Kidney capillary endothelial cell (primary cell): Measurements from ENCODE around the gene PDS5A.
"Not testable (repeated sequence)": the region's sequence is repeated elsewhere in the genome, so short reads cannot be mapped to it uniquely, and the experiment has no call there.

Source experiments
- DNase-seq: peaks from one replicate; pipeline ENCODE4 v3.0.0-alpha.2; 2018; ENCODE audit warnings: low spot score

Gene PDS5A

DNA sequence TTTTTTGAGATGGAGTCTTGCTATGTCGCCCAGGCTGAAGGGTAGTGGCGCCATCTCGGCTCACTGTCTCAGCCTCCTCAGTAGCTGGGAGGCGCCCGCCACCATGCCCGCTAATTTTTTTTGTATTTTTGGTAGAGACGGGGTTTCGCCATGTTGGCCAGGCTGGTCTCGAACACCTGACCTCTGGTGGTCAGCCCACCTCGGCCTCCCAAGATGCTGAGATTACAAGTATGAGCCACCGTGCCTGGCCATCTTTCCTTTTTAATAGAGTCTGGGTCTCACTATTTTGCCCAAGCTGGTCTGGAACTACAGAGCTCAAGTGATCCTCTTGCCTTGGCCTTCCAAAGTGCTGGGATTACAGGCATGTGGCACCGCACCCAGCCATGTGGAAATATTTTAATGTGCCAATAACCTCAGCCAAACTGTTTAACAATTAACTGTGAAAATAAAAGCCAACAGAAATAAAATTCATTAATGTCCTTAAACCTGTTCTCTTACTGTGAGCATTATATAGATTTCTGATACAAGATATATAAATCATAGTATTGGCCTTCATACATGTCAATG, 16.3 kb downstream of the PDS5A start:
- no peak for DNase-seq

DNA sequence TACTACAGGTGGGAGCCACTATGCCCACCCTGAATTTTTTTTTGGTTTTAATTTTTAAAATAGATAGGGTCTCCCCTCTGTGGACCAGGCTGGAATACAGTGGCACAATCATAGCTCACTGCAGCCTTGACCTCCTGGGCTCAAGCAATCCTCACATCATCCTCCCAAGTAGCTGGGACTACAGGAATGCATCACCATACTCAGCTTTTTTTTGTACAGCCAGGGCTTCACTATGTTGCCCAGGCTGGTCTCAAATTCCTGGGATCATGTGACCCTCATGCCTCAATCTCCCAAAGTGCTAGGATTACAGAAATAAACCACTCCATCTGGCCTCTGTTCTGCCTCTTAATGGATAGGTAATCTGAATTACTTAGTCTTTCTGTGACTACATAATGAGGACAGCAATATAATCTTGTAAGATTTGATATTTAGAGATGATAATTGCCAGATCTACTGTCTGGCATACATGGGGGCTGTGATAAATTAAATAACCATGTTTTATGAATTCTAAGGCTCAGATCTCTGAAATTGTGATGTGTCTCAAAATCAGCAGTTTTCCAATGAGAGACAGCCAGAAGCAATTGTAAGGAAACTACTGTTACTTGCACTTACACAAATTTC, 26.7 kb downstream of the PDS5A start:
- DNase-seq, result no peak

DNA sequence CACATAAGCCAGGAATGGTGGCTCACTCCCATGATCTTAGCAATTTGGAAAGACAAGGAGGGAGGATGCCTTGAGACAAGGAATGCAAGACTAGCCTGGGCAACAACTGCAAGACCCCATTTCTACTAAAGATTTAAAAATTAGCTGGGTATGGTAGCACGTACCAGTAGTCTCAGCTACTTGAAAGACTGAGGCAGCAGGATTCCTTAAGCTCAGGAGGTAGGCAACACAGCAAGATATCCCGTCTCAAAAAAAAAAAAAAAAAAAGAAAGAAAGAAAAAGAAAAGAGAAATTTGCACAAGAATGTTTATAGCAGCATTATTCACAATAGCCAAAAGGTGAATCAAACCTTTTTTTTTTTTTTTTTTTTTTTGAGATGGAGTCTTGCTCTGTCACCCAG, 29.7 kb downstream of the PDS5A start:
- DNase-seq, result no peak

DNA sequence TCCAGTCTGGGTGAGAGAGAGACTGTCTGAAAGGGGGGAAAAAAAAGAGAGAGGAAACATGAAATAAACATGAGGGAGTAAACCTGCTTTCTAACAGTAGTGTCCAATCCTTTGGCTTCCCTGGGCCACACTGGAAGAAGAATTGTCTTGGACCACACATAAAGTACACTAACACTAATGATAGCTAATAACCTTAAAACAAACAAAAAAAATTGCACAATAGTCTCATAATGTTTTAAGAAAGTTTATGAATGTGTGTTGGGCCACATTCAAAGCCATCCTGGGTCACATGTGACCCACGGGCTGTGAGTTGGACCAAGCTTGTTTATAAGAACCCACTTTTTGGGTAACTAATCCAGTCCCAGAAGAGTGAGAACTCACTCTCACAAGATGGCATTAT, 30.3 kb downstream of the PDS5A start:
- no peak for DNase-seq

DNA sequence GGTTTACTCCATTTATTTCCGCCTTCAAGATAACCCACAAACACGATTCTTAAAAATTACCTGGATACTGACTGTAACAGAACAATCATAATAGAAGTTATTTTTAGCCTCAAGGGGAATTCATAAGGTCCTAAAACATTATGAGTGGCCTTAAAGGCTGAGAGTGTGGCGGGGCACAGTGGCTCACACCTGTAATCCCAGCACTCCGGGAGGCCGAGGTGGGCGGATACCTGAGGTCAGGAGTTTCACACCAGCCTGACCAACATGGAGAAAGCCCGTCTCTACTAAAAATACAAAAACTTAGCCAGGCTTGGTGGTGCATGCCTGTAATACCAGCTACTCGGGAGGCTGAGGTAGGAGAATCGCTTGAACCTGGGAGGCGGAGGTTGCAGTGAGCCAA, 33.5 kb downstream of the PDS5A start:
- not testable (repeated sequence) for DNase-seq

DNA sequence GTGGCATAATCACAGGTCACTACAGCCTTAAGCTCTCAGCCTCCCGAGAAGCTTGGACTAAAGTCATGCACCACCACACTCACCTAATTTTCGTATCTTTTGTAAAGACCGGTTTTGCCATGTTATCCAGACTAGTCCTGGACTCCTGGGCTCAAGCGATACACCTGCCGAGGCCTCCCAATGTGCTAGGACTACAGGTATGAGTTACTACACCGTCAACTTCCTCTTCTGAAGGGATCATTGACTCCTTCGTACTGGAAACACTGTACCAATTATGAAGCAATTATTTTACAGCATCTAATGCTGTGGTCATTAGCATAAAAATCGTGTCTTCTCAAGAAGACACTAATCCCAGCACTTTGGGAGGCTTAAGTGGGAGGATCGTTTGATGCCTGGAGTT, 35.2 kb downstream of the PDS5A start:
- no peak for DNase-seq

DNA sequence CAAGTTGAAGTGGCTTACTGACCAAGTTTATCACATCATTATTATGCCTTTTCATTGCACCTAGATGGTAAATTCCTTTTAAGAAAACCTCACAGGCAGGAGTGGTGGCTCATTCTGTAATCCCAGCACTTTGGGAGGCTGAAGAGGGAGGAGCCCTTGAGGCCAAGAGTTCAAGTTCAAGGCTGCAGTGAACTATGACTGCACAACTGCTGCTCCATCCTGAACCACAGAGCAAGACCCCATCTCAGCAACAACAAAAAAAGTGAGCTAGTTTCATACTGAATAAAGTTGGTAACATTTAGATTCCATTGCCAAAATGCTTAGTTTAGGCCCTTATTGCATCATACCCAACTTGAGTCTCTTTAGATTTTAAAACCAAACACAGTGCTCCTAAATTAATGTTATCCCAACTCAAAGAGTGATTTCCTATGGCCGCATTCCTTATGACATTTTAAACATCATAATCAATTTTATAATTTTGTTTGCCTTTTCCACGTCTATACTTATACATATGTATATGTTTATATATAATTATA, 36.0 kb downstream of the PDS5A start:
- DNase-seq, result no peak

DNA sequence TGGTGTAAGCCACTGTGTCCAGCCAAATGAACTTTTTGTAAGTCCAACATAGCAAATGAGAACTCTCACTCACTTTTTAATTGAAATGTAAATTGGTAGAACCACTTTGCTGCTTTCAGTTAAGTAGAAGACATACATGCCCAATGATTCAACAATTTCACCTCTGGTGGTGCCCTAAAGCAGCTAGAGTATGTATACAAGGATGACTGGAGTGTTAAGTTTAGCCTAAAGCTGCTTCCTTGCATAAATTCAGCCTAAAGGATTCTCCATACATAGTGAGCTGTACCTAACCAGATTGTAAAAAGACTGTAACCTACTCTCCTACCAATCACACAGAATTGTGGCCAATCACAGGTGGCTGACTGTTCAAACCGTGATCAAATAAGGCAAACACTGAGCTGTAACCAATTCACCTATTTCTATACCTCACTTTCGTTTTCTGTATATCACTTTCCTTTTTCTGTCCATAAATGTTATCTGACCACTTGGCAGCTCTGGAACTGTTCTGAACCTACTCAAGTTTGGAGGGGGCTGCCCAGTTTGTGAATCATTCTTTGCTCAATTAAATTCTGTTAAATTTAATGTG, 39.9 kb downstream of the PDS5A start:
- DNase-seq, result no peak

DNA sequence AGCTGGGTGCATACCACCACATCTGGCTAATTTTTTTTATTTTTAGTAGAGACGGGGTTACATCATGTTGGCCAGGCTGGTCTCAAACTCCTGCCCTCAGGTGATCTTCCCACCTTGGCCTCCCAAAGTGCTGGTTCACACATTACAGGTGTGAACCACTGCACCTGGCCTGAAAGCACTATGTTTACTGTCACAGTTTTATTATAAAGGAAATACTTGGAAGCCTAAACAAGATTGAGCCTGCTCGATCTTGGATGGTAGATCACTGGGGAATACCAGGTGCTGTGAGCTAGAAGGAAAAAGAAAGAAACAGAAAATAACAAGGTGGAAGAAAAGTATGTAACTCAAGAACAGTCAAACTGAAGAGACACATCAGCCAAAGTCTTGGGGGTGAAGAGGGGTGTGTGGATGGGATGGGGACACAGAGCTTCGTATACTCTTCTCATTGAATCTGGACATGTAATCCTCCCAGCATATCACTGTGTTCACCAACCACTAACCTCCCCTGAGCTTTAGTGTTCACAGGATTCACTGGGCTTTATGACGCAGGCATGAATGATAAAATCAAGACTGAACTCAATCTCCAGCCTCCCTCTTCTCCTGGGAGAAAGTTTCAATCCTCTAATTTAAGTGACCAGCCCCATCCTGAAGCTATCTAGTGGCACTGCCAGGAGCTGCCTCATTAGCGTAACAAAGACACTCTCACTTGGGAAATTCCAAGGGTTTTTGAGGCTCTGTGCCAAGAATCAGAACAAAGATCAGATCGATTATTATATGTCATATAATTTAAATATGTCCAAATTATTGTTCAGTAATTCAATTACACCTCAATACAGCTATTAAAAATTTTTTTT, 40.9 kb downstream of the PDS5A start:
- DNase-seq, result no peak

DNA sequence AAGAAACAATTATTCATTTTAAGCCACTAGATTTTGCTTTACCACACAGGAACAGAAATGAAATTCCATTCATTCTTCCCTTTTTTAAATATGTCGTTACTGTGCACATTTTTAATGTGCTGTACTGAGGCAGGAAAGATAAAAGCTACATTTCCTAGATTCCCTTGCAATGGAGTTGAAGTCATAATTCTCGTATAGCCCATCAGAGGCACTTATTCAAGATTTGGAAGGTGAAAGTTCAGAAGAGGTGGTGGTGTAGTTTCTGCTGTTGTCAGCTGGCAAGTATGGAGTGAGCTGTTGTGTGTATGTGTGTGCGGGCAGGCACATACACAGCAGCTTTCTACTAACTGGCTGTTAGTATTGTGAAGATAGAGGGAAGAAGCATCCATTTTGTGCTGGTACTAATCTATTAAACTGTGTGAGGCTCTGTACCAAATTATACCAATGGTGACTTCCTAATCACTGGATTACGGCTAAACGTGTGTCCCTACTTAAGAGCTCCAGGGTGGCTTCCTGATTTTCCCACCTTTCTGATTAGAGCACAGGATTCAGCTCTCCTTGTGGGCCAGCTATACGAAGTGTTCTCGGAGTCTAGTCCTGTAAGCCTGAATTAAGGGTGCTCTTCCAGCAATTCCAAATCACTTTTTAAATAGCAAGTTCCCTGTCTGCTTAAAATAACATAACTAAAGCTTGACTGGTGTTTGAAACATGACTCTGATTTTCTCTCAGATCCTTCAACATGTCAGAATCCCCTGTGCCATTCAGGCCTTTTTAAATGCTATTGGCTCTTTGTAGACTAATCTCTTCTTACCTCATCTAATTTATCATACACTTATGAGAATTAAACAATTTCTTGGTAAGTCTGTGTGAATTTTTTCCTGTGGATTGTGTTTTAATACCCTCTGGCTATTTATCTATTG, 43.8 kb downstream of the PDS5A start:
- no peak for DNase-seq

DNA sequence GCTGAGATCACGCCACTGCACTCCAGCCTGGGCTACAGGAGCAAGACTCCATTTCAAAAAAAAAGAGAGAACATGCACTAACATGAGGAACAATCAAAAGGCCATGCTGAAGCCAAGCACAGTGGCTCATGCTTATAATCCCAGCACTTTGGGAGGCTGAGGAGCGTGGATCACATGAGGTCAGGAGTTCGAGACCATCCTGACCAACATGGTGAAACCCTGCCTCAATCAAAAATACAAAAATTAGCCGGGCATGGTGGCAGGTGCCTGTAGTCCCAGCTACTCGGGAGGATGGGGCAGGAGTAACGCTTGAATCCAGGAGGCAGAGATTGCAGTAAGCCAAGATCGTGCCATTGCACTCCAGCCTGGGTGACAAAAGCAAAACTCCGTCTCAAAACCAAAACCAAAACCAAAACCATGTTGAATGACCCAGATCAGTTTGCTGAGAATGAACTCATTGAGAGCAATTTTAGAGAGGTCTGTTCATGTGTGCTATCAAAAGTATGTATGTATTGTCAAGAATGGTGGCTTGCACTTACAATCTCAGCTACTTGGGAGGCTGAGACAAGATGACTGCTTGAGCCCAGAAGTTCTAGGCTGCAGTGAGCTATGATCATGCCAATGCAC, 44.8 kb downstream of the PDS5A start:
- no peak for DNase-seq

DNA sequence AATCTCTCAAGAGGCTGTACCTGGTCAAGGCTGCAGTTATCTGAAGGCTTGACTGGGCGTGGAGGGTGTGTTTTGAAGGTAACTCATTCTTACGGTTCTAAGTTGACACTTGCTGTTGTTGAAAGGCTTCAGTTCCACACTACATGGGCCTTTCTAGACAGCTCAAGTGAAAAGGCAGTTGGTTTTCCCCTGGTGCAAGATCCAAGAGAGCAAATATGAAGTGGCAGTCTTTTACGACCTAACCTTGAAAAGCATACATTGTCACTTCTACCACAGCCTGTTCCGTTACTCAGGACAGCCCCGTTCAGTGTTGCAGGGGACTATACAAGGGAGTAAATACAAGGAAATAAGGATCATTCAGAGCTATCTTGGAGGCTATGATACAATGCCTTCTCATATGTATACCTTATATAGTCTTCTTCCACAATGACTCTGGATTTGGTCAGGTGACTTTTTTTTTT, 46.2 kb downstream of the PDS5A start:
- no peak for DNase-seq

DNA sequence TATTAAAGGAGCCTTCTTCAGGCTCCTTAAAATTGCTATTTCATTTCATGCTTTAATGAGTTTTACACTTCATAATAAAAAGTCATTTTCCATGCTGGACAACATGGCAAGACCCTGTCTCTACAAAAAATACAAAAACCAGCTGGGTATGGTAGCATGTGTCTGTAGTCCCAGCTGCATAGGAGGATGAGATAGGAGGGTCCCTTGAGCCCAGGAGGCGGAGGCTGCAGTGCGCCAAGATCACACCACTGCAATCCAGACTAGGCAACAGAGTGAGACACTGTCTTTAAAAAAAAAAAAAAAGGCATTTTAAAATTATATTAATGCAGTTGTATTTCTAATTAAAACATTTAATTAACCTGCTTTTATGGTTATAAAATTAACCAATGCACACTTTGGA, 49.2 kb downstream of the PDS5A start:
- no peak for DNase-seq

DNA sequence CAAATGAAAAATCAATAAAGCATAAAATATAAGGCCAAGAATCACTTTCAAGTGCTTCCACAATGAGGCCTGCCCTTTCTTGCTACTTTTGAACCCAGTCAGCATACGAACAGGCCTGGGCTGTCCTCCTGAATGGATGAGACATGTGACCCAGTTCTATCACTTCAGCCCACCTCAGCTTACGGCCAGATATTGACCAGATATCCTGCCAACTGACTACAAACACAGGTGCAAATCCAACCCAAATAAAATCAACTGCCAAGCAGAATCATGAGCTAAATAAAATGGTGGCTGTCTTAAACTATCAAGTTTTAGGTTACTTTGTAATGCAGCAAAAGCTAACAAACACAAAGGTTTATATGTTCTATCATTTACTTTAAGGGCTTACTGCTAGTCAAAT, 53.7 kb downstream of the PDS5A start:
- no peak for DNase-seq

DNA sequence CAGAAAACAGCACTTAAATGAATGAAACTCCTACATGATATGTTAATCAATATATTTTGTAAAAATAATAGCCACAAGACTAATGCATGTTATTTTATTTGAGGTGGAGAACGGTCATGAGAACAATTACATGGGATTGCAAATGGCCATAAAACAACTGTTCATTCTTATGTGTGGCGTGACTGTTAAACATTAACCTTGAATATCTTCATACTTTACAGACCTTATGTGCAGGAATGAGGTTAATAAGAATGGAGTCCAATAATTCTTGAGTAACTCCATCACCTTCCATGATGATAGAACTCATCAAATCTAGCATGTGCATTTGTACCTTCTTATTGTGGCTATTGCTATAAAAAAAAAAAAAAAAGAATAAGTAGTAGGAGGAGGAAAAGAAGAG, 55.3 kb downstream of the PDS5A start:
- no peak for DNase-seq

DNA sequence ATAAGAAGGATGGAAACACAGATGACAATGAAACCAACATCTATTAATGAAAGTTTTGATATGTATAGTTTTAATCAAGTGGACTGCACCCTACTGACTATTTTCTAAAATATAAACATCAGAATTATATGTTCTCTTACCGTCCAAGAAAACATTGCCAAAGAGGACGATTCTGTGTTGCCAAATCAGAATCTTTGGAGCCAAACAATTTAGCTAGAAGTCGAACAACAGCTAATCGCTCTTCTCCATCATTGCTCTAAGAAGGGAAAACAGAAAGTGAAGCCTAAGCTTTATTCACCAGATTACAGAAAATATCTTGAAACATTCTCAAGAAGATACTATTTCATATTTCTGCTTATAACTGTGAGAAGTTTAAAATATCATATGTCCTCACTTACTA, 64.2 kb downstream of the PDS5A start:
- no peak for DNase-seq

DNA sequence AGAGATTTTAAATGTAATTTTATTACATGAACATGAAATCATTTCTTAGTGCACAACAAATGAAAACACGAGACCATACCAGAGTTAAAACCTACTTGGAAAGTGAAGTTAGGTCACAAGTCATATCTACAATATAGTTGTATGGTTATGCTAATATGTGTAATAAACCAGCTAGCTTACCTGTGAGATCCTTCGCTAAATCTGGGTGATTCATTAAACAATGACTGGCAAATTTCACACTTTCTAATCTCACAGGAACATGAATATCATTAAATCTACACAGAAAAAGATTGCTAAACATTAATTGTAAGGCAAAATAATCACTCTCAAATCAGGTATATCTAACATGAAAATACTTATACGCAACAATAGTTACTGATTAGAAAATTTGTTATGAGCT, 67.6 kb downstream of the PDS5A start:
- no peak for DNase-seq

DNA sequence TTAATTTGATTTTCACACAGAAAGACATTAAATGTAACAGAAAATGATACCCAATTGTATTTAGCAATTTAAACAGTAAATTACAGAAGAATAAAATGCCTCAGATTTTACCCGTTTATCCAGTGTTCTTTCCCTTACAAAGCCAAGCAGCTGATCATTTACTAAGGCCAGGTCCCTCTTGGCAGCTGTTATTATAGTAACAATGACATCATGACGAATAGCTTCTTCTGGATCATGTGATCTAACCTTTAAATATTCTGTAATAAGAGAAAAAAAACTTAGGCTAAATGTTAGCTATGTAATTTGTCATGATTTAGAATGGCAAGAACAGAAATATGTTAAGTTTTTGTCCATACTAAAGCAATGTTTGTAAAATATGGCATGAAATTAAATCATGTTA, 69.4 kb downstream of the PDS5A start:
- DNase-seq, result no peak

DNA sequence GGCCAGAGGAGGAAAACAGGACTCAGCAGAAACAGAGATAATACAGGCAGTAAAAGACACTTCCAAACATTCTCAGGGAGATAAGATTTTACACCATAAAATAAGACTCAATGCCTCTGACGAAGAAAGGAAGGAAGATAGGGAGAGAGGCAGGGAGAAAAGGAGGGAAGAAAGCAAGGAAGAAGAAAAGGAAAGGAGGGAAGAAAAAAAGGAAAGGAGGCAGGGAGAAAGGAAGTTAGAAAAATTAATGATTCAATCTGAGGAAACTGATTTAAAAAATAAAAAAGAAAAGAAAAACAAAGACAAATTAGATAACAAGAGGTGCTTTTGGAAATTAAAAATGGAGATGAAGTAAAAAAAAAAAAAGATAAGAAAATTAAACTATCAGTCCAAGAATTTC, 72.1 kb downstream of the PDS5A start:
- no peak for DNase-seq

DNA sequence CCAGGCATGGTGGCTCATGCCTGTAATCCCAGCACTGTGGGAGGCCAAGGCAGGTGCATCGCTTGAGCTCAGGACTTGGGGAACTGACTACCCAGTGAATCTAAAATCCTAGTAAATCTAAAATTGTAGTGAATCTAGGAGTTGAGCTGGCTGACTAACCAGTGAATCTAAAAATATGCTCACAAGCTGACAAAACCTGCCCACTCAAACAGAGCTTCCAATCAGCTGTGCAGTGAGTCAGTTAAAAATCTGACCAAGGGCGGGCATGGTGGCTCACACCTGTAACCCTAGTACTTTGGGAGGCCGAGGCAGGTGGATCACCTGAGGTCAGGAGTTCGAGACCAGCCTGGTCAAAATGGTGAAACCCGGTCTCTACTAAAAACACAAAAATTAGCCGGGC, 72.7 kb downstream of the PDS5A start:
- DNase-seq, result not testable (repeated sequence)

DNA sequence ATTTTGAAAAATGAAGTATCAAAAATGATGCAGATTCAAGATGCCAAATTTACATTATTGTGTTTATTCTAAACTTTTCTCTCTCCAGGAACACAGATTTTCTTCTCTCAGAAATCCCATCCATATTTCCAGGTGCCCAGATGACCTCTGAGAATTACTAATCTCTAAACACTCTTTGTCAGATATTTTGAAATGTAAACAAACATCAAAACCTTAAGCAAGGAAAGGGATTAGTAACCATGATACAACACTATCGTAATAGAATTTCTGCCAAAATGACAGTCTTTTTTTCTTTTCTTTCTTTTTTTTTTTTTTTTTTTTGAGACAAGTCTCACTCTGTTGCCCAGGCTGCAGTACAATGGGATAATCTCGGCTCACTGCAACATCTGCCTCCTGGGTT, 76.7 kb downstream of the PDS5A start:
- no peak for DNase-seq
